Measurements from ENCODE around the gene ARHGAP11A.

The ARHGAP11A gene

GRCh38 chr15:32682977-32683630 is 67.8 kb downstream of the ARHGAP11A start:
- peak overlapping the region in 8 of 21 experiments; percentile 5 to 63 (median 38) for H3K27ac ChIP-seq
- H3K4me3 ChIP-seq, result no peak overlapping the region

- Histone ChIP-seq H3K27ac (peak overlapping the region in 9 of 21 experiments; percentile 5 to 63 (median 27)), H3K4me3 (no peak overlapping the region)
Observed at GRCh38 chr15:32683906-32684584, 68.7 kb downstream of the ARHGAP11A start.

- Histone ChIP-seq H3K27ac (peak overlapping the region in 3 of 21 experiments; percentile 5 to 37 (median 14)), H3K4me3 (no peak overlapping the region)
Observed at GRCh38 chr15:32685576-32685975, 70.3 kb downstream of the ARHGAP11A start.

- Histone ChIP-seq H3K27ac (peak overlapping the region in 3 of 21 experiments; percentile 5 to 47 (median 46)), H3K4me3 (no peak overlapping the region)
Observed at GRCh38 chr15:32687556-32687955, 72.3 kb downstream of the ARHGAP11A start.

GRCh38 chr15:32688151-32688639 is 72.9 kb downstream of the ARHGAP11A start:
- Histone ChIP-seq H3K4me3 (no peak overlapping the region), H3K27ac (peak overlapping the region in 5 of 21 experiments; percentile 5 to 47 (median 46))
